ENCODE measurements around the gene TOPAZ1. TPM values are rescaled to one million over a fixed set of nuclear protein-coding genes. Genes with fewer than 3 reads are reported as not detected.

Gene TOPAZ1
- polyA plus RNA-seq, 2 of the 4 experiments (the other 2 are of a cell fraction), result not detected

DNA sequence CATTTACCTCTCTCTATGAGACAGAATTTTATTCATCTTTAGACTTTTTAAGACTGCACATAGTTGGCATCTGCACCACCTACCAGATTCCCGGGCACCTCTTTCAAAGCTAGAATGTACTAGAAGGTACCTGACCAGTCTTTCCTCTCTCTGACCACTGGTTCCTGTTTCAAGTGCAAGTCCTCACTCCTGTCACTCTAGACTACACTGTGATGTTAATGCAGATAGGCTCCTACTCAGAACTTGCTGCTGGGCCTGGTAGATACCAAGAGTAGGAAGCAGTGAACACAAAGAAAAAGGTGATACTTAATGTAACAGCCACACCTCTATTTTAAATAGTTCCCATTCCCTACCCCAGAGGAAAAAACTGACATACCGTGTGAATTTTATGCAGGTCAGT is 88.8 kb downstream of the TOPAZ1 start:
- 75% methylated on average over 2 of the region's 2 CpGs for WGBS (ENCODE audit: missing lambda C conversion rate)
- Histone ChIP-seq H3K9me3 (no peaks in the 10 kb centered on the region), H3K4me3 (no peak overlapping the region), H3K27ac (no peak overlapping the region), H3K4me1 (no peaks in the 10 kb centered on the region), H3K4me2 (no peak overlapping the region)
- ChIA-PET CTCF (interaction anchor here (0.7 kb wide), 1 partner anchor 28 kb away, joined by 3 read pairs; no protein-coding TSS in a partner anchor), POLR2A (no interaction called here)
- FAIRE-seq (no peak), DNase-seq (ENCODE audit: low read depth in 1 of 2, low spot score in 1 of 2) (no peak), ATAC-seq (no peak)
- TF ChIP-seq JUNB (IDR thresholded peaks at IDR 0.05) (no peak), MAFK (IDR thresholded peaks at IDR 0.05; ENCODE audit: partially characterized antibody) (no peak), CEBPB (IDR thresholded peaks at IDR 0.05) (no peak), HOXB13 (CRISPR knock-in tag; IDR thresholded peaks at IDR 0.05; ENCODE audit: low read depth) (no peak), KDM1A (IDR thresholded peaks at IDR 0.05; ENCODE audit: low read depth) (no peak), EHF (CRISPR knock-in tag; IDR thresholded peaks at IDR 0.05) (no peak), RAD21 (conservative IDR thresholded peaks at IDR 0.05 in 1 of 2, IDR thresholded peaks at IDR 0.05 in 1 of 2) (no peak), MAZ (IDR thresholded peaks at IDR 0.05; ENCODE audit: borderline replicate concordance, low read depth, low read length) (no peak), GATA3 (IDR thresholded peaks at IDR 0.05; ENCODE audit: borderline replicate concordance) (no peak), ZFP36 (IDR thresholded peaks at IDR 0.05; ENCODE audit: borderline replicate concordance, partially characterized antibody) (no peak), NPAS2 (CRISPR knock-in tag; IDR thresholded peaks at IDR 0.05; ENCODE audit: borderline replicate concordance) (no peak), FOXS1 (CRISPR knock-in tag; IDR thresholded peaks at IDR 0.05) (no peak), HDAC2 (IDR thresholded peaks at IDR 0.05) (no peak), SMC3 (IDR thresholded peaks at IDR 0.05) (no peak), SREBF2 (IDR thresholded peaks at IDR 0.05) (no peak), RFX5 (IDR thresholded peaks at IDR 0.05) (no peak)
- TF ChIP-seq, protein P1, sequence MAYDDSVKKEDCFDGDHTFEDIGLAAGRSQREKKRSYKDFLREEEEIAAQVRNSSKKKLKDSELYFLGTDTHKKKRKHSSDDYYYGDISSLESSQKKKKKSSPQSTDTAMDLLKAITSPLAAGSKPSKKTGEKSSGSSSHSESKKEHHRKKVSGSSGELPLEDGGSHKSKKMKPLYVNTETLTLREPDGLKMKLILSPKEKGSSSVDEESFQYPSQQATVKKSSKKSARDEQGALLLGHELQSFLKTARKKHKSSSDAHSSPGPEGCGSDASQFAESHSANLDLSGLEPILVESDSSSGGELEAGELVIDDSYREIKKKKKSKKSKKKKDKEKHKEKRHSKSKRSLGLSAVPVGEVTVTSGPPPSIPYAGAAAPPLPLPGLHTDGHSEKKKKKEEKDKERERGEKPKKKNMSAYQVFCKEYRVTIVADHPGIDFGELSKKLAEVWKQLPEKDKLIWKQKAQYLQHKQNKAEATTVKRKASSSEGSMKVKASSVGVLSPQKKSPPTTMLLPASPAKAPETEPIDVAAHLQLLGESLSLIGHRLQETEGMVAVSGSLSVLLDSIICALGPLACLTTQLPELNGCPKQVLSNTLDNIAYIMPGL (CRISPR knock-in tag; IDR thresholded peaks at IDR 0.05; ENCODE audit: borderline replicate concordance), result no peak
- TF ChIP-seq, protein P2, sequence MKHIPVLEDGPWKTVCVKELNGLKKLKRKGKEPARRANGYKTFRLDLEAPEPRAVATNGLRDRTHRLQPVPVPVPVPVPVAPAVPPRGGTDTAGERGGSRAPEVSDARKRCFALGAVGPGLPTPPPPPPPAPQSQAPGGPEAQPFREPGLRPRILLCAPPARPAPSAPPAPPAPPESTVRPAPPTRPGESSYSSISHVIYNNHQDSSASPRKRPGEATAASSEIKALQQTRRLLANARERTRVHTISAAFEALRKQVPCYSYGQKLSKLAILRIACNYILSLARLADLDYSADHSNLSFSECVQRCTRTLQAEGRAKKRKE (CRISPR knock-in tag; IDR thresholded peaks at IDR 0.05; ENCODE audit: low read depth), result no peak
- TF ChIP-seq, protein P3, sequence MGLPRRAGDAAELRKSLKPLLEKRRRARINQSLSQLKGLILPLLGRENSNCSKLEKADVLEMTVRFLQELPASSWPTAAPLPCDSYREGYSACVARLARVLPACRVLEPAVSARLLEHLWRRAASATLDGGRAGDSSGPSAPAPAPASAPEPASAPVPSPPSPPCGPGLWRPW (IDR thresholded peaks at IDR 0.05), result no peak
- TF ChIP-seq, protein P4, sequence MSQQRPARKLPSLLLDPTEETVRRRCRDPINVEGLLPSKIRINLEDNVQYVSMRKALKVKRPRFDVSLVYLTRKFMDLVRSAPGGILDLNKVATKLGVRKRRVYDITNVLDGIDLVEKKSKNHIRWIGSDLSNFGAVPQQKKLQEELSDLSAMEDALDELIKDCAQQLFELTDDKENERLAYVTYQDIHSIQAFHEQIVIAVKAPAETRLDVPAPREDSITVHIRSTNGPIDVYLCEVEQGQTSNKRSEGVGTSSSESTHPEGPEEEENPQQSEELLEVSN (IDR thresholded peaks at IDR 0.05; ENCODE audit: borderline replicate concordance, low read depth), result no peak

DNA sequence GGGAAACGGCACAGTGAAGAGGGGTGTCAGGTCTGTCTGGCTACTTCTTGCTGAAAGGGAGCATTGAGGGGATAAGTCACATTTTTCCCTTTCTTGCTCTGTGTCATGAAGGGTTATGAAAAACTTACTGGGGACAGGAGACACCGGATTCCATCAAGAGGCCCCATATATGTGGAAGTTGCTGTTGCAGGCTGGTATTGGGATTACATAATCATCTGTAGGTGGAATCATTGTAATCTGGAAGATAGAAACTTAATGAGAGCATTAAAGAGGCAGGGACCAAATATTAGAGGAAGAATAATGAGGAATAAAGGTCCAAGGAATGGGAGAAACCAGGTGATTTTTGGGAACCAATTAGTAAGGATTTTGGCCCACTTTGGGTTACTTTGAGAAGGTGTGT is 92.6 kb downstream of the TOPAZ1 start:
- no peak for FAIRE-seq
- TF ChIP-seq HOXA7 (CRISPR knock-in tag; IDR thresholded peaks at IDR 0.05), result no peak
- no peak for TF ChIP-seq PHF8 (IDR thresholded peaks at IDR 0.05; ENCODE audit: borderline replicate concordance, low read depth)
- TF ChIP-seq, protein P5, sequence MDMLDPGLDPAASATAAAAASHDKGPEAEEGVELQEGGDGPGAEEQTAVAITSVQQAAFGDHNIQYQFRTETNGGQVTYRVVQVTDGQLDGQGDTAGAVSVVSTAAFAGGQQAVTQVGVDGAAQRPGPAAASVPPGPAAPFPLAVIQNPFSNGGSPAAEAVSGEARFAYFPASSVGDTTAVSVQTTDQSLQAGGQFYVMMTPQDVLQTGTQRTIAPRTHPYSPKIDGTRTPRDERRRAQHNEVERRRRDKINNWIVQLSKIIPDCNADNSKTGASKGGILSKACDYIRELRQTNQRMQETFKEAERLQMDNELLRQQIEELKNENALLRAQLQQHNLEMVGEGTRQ (IDR thresholded peaks at IDR 0.05), result no peak
- TF ChIP-seq FOXS1 (CRISPR knock-in tag; IDR thresholded peaks at IDR 0.05), result no peak
- TF ChIP-seq ZFP36 (IDR thresholded peaks at IDR 0.05; ENCODE audit: borderline replicate concordance, partially characterized antibody), result no peak
- no peak for TF ChIP-seq EHMT2 (IDR thresholded peaks at IDR 0.05; ENCODE audit: low read depth)
- no peak for TF ChIP-seq JUNB (IDR thresholded peaks at IDR 0.05)
- no peak for TF ChIP-seq RAD21 (conservative IDR thresholded peaks at IDR 0.05 in 1 of 2, IDR thresholded peaks at IDR 0.05 in 1 of 2)
- TF ChIP-seq CHD4 (IDR thresholded peaks at IDR 0.05; ENCODE audit: borderline replicate concordance), result no peak
- TF ChIP-seq FOSL2 (IDR thresholded peaks at IDR 0.05), result no peak
- TF ChIP-seq FOSL2 (CRISPR knock-in tag; IDR thresholded peaks at IDR 0.05), result no peak
- TF ChIP-seq, protein P6, sequence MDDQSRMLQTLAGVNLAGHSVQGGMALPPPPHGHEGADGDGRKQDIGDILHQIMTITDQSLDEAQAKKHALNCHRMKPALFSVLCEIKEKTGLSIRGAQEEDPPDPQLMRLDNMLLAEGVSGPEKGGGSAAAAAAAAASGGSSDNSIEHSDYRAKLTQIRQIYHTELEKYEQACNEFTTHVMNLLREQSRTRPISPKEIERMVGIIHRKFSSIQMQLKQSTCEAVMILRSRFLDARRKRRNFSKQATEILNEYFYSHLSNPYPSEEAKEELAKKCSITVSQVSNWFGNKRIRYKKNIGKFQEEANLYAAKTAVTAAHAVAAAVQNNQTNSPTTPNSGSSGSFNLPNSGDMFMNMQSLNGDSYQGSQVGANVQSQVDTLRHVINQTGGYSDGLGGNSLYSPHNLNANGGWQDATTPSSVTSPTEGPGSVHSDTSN (IDR thresholded peaks at IDR 0.05), result no peak
- TF ChIP-seq, protein P1 (CRISPR knock-in tag; IDR thresholded peaks at IDR 0.05; ENCODE audit: borderline replicate concordance), result no peak
- no peak for TF ChIP-seq BHLHE40 (IDR thresholded peaks at IDR 0.05; ENCODE audit: low read depth, low read length)

More for the DNA sequence above, 92.6 kb downstream of the TOPAZ1 start:
- CTCF ChIA-PET, result no interaction called here
- no peaks in the 10 kb centered on the region; the same call in 2 of the 3 replicates for H3K4me1 ChIP-seq
- ATAC-seq (no peak), DNase-seq (ENCODE audit: low read depth in 1 of 2, low spot score in 1 of 2) (no peak)
- POLR2A ChIA-PET, result no interaction called here
- H3K27ac ChIP-seq, result no peak overlapping the region
- H3K4me3 ChIP-seq, result no peak overlapping the region
- no peaks in the 10 kb centered on the region for H3K9me3 ChIP-seq
- no peak overlapping the region for H3K4me2 ChIP-seq
- 41% methylated on average over 2 of the region's 2 CpGs for WGBS (ENCODE audit: missing lambda C conversion rate)

All from A549 (cell line).